GM19324 (cell line): ENCODE results near the gene TNK2.

ENCODE experiments used
- ATAC-seq: cut with Tn5 transposase; IDR thresholded peaks from one replicate; pipeline ENCODE4 v1.9.1; 2021; ENCODE audit warnings: mild to moderate bottlenecking, moderate library complexity; ENCODE audit not compliant: unreplicated experiment, low FRiP score

TNK2 gene

DNA sequence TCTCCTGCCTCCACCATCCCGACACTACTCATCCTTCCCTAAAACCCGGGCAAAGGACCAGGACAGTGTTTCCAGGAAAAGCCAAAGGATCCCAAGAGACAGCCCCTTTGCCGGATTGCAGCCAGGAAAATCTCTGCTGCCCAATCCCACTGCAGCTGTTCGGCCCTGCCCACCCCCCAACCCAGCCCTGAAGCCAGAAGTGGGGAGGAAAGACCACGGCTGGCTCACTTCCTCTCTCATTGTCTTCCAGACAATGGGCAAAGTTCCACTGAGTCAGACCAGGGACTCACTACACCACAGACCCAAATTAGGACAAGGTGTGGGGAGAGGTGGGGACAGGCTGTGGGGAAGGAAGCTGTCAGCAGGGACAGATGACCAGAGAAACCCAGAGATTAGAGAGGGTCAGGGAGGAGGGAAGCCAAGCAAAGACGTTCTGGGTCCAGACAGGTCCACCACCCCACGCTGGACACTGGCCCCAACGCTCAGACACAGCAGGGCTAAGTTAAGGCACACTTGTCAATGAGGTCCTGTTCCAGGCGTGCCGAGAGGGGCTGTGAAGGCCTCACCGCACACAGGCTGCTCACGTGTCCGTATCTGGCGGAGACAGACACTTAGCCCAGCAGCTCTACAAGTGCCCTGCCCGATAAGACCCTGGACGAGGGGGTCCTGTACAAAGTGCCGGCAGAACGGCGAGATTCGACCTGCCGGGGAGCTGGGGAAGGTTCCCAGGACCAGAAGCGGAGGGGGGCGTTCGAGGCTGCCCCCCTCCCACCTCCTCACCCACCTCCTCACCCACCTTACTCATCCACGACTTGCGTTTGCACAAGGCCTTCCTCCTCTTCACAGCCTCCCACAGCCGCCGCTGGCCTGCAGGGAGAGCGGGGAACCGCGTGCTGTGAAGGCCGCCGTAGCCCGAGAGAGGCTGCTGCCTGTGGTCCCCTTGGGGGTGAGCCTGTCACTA lies 21.9 kb downstream of the TNK2 start:
- no peak for ATAC-seq

DNA sequence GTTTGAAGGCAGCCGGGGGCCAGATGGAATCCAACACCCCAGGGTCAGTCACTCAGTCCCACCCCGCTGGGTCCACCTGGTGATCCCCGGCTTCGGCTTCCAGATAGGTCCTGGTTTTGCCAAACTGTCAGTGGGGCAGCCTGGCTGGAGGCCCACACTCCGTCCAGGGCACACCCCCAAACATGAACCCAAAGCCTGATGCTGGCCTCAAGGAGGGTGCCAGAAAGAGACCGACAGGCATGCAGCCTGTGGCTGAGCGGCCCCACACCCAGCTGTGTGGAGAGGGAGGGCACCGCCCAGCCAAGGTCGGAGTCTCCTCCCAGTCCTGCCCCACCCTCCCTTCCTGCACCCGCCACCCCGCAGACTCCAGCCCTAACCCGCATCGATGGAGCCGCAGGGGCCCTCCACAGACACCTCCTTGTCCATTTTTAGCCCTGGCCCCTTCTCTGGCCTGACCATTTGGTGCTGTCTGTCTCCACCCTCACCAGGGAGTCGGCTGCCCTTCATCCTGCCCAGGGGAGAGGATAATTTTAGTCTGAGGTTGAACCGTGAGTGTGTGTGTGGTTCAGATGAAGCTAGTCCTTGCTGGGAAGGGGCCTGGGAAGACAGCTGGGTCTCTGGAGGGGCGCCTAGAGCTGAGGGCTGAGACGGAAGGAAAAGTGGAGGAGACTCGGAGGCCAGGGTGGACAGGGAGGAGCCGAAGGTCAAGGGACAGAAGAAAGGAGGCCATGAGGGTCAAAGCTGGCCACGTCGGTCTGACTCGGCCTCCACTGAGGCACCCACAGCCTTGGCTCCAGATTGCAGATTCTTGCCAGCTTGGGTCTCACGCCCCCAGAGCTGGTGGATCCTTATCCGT lies 23.1 kb downstream of the TNK2 start:
- no peak for ATAC-seq

DNA sequence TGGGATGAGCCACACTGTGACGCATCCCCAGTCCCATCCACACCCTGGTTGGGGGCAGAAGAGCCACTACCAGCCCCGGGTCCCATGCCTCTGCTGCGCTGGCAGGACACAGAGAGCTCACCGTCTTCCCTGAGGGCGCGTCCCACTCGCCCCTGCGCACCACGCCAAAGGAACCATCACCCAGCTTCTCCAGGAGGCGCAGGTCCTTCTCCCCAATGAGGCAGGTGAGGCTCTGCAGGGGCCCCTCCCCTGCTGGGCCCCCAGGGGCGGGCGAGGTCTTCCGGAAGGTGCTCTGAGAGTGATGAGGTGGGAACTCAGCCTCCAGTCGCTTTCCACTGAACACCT lies 23.7 kb downstream of the TNK2 start:
- ATAC-seq: no peak

GRCh38 chr3:195883801-195884200 lies 24.6 kb downstream of the TNK2 start:
- no peak for ATAC-seq

DNA sequence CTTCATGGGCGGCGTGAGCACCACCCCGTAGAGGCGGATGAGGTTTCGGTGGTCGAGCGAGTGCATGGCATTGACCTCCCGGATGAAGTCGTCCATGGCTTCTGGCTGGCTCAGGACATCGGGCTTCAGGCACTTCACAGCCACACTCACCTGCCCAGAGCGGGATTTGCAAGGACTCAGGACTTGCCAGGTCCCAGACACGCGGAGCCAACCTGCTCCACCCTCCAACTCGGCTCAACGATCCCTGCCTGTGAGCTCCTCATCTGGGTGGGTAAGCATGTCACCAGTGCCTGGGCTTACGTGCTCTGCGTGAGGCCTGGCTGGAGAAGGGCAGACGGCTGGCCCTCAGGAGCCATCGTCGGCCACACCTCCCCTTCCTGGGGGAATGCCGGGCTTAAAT lies 25.2 kb downstream of the TNK2 start:
- no peak for ATAC-seq

DNA sequence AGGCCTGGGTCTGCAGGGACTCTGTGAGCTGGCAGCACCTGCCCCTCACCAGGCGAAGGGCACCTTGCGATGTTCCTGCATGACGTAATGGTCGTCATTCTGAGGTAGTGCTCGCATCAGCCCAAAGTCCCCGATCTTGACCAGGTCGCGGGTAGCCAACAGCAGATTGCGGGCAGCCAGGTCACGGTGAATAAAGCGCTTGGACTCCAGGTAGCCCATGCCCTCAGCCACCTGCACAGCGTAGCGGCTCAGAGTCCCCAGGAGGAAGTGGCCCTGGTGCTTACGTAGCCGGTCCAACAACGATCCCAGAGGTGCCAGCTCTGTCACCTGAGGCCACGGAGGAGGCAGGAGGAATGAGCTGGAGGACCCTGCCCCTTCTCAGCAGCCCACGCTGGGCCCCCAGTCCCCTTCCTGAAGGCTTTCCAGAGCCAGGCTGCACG lies 26.3 kb downstream of the TNK2 start:
- ATAC-seq: no peak

DNA sequence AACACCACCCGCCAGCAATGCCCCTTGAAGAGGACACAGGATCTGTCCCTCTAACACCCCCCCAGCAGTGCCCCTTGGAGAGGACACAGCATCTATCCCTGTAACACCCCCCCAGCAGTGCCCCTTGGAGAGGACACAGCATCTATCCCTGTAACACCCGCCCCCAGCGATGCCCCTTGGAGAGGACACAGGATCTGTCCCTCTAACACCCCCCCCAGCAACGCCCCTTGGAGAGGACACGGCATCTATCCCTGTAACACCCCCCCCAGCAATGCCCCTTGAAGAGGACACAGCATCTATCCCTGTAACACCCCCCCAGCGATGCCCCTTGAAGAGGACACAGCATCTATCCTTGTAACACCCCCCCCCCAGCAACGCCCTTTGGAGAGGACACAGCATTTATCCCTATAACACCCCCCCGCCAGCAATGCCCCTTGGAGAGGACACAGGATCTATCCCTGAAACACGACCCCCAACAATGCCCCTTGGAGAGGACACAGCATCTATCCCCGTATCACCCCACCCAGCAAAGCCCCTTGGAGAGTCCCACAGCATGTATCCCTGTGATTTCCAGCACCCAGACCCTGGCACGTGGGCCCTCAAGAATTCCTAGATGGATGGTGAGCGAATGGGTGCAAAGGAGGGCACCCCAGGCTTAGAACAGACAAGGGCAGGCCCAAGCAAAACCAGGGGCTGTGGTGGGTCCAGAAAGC lies 26.9 kb downstream of the TNK2 start:
- ATAC-seq: no peak

GRCh38 chr3:195880037-195880431 lies 28.3 kb downstream of the TNK2 start:
- ATAC-seq: no peak

DNA sequence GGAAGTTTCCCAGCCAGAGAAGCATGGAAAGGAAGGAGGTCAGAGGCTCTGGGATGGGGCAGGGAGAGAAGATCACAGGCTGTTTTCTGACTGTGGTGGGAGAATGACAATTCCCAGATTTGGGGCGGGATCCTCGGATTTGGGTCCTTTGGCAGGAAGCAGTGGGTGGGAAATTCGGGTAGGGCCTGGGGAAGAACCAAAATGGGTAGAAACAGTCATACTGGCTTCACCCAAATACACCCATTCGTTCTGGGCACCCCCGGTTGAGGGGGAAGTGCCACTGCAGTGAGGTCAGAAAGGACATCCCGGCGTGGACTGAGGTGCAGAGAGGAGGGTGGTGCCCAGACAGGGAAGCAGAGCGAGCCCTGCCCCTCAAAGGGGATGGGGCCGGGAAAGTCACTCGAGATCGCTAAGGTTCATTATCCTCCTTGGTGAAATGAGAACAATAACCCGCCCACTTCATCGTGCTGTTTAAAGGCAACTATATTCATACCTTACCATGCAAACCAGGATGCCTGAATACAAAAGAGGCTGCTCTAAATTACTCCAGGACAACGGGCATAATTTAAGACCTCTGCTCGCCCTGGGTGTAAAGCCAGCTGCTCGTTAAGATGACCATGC lies 28.8 kb downstream of the TNK2 start:
- ATAC-seq: no peak

- ATAC-seq: no peak
These were observed 29.7 kb downstream of the TNK2 start for GRCh38 chr3:195878424-195879274.

- ATAC-seq: no peak
These were observed 30.5 kb downstream of the TNK2 start for GRCh38 chr3:195877767-195878423.

DNA sequence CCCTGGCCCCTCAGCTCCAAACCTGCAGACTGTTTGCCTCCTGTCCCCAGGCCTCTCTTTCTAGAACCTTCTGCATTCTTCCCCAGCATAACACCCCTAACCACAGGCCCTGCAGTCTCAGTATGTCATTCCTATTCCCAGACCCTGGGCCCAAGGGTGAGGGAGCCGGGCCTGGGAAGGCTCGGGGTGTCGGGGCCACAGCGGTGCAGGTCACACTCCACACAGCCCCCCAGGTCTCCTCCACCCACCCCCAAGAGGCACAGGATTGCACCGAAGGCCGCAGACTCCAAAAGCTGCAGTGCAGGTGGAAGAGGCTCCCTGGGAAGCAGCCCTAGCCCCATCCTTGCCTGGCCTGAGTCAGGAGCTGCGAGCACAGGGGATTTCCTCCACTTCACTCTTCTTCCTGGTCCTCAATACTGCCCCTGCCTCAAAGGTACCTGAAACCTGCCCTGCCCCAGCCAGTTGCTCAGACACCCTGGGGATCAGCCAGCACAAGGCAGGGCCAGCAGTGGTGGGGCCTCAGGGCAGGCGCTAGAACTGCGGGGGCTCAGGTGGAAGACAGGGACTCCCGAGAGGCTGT lies 31.1 kb downstream of the TNK2 start:
- no peak for ATAC-seq

- ATAC-seq: no peak
These were observed 31.9 kb downstream of the TNK2 start for GRCh38 chr3:195876297-195877064.

DNA sequence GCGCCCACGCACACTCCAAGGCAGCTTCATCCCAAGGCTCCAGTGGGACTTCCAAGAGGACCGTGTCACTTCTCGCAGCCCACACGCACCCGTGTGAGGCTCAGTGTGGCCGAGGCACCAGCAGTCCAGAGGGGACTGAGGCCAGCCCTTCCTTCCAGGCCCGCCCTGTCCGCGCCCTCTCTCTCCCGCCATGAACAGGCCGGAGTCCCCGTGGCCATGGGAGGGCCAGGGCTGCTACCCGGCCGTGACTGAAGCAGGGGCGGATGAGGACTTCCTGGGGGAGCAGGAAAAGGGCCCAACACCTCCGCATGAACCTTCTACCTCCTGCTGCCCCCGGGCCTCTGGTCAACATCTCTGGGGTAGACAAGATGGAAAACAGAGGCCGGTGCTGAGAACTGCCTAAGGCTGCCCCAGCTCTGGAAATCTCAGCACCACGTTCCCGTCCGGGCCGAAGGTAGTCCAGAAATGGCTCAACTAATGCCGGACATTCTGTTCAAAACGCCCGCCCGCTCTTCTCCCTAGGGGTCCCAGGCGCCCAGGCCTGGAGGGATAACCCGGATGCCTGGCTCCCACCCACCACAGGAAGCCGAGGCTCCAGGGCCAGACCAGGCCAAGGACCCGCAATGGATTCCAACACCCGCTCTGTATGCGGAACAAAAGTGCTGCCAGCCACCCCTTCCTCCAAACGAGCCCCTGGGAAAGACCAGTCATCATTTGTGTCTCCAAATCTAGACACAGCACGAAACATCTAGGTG lies 32.7 kb downstream of the TNK2 start:
- no peak for ATAC-seq

GRCh38 chr3:195873971-195874370 lies 34.4 kb downstream of the TNK2 start:
- no peak for ATAC-seq

GRCh38 chr3:195873281-195873887 lies 35.0 kb downstream of the TNK2 start:
- no peak for ATAC-seq

GRCh38 chr3:195872800-195873199 lies 35.6 kb downstream of the TNK2 start:
- no peak for ATAC-seq
